Astrocyte of the hippocampus (primary cell): ENCODE measurements around the gene KCNK6.
"Not testable (repeated sequence)": the region's sequence is repeated elsewhere in the genome, so short reads cannot be mapped to it uniquely, and the experiment has no call there.

Experiments
- DNase-seq: peaks from one replicate; pipeline ENCODE4 v3.0.0; 2011; ENCODE audit warnings: low read depth, low spot score

The KCNK6 gene

GRCh38 chr19:38361633-38362075 is 42.0 kb downstream of the KCNK6 start:
- DNase-seq: peak; percentile 88

DNA sequence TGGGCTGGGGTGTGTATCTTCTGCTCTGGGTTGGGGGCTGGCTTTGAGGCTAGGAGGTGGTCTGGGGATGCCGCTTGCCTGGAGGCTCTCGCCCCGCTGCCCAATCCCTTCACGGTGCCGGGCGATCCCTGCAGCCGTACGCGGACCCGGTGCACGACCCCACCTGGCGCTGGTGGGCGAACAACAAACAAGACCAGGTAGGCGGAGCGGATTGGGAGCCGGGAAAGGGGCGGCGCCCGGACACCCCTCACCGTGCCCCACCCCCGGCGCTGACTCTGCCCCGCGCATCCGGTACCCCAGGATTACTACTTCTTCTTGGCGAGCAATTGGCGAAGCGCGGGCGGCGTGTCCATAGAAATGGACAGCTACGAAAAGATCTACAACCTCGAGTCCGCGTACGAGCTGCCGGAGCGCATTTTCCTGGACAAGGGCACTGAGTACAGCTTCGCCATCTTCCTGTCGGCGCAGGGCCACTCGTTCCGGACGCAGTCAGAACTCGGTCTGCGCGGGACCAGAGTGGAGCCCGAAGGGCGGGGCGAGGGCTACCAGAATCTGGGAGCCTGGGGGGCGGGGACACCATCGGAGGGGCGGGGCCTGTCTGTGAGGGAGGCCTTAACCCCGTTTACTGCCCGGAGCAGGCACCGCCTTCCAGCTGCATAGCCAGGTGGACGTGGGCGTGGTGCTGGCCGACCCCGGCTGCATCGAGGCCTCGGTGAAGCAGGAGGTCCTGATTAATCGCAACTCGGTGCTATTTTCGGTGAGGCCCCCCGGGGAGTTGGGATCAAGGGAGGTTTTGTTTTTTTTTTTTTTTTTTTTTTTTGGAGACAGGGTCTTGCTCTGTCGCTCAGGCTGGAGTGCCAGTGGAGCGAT is 42.7 kb downstream of the KCNK6 start:
- peak; percentile 67 for DNase-seq

DNA sequence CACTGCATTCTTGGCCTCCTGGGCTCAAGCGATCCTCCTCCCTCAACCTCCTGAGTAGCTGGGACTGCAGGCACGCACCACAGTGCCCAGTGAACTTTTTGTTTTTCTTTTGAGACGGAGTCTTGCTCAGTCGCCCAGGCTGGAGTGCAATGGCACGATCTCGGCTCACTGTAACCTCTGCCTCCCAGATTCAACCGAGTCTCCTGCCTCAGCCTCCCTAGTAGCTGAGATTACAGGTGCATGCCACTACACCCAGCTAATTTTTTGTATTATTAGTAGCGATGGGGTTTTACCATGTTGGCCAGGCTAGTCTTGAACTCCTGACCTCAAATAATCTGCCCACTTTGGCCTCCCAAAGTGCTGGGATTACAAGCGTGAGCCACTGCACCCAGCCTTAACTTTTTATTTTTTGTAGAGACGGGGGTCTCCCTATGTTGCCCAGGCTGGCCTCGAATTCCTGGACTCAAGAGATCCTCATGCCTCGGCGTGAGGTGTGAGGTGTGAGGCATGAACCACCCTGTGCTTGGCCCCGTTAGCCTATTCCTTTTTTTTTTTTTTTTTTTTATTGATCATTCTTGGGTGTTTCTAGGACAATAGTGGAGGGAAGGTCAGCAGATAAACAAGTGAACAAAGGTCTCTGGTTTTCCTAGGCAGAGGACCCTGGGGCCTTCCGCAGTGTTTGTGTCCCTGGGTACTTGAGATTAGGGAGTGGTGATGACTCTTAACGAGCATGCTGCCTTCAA is 43.5 kb downstream of the KCNK6 start:
- DNase-seq: not testable (repeated sequence)

GRCh38 chr19:38367041-38367440 is 47.4 kb downstream of the KCNK6 start:
- no peak for DNase-seq

GRCh38 chr19:38369584-38369983 is 49.9 kb downstream of the KCNK6 start:
- no peak for DNase-seq

- DNase-seq: no peak
Measured at GRCh38 chr19:38370299-38370698, 50.7 kb downstream of the KCNK6 start.

- no peak for DNase-seq
Measured at GRCh38 chr19:38371081-38371480, 51.4 kb downstream of the KCNK6 start.

DNA sequence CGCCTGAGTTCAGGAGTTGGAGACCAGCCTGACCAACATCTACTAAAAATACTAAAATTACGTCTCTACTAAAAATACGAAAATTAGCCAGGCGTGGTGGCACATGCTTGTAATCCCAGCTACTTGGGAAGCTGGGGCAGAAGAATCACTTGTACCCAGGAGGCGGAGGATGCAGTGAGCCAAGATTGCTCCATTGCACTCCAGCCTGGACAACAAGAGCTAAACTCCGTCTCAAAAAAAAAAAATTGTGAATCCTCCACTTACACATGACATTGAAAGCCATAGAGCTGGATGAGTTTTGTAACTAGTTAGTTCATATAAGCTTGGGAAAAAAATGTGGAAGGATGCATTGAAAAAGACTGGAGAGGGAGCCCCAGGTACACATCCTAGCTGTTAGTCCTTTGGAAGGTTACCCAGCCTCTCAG is 54.3 kb downstream of the KCNK6 start:
- no peak for DNase-seq

GRCh38 chr19:38374332-38375097 is 54.9 kb downstream of the KCNK6 start, which contains the start of gene PSMD8:
TSS of gene PSMD8 (plus strand) at chr19:38374571. CDS start at chr19:38374602, 31 bp downstream.
- peak; percentile 100 for DNase-seq

- DNase-seq: no peak
Measured at GRCh38 chr19:38375098-38375493, 55.5 kb downstream of the KCNK6 start.

GRCh38 chr19:38375748-38376147 is 56.1 kb downstream of the KCNK6 start:
- no peak for DNase-seq

DNA sequence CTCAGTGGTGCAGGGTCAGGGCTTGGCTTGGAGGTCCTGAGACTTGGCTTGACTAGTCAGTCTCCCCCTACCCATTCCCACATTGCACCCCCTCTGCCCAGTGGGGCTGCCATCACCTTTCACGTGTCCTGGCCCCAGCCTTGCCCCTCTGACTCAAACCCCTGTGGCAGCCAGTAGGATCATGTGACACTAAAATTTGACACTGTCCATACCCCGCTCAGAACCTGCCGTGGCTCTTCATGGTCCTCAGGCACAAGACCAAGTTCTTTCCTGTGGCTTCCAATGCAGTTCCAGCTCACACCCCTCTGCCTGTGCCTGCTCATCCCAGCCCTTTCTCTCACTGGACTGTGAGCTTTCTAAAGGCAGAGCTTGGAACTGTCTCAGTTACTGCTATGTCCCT is 56.9 kb downstream of the KCNK6 start:
- DNase-seq: no peak

- DNase-seq: no peak
Measured at GRCh38 chr19:38377052-38377451, 57.4 kb downstream of the KCNK6 start.

GRCh38 chr19:38378866-38379265 is 59.2 kb downstream of the KCNK6 start:
- DNase-seq: no peak

DNA sequence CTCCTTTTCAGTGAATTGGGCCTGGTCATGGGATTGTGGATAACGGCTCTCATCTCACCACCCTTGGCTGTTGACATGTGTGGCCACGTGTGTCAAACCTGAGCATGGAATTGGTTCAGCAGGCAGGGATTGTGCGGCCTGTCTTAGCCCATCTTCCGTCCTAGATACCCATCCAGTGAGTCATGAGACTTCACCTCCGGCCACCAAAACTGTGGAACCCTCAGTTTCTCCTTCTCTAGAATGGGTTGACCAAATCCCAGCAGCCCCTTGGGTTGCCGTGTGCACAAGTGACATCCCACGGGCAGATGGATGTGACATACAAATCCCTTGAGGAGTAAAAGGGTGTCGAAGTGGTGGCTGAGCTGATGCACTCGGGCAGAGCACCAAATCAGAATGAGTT is 61.5 kb downstream of the KCNK6 start:
- no peak for DNase-seq
